Activated CD8-positive, alpha-beta memory T cell treated with anti-CD3 and anti-CD28 coated beads, Interleukin-2, amount 50 U/mL, for 4 hours (primary cell): Measurements from ENCODE around the gene SMG6.
"Not testable (repeated sequence)": the region's sequence is repeated elsewhere in the genome, so short reads cannot be mapped to it uniquely, and the experiment has no call there.

Source experiments
- DNase-seq: peaks from one replicate; pipeline ENCODE4 v3.0.0-alpha.2; 2020

The SMG6 gene

GRCh38 chr17:2259769-2260536 lies 43.6 kb downstream of the SMG6 start:
- peak; percentile 63 for DNase-seq

- DNase-seq: not testable (repeated sequence)
Observed at GRCh38 chr17:2258830-2259229, 44.8 kb downstream of the SMG6 start.

- DNase-seq: no peak
Observed at GRCh38 chr17:2253768-2254406, 49.7 kb downstream of the SMG6 start.

GRCh38 chr17:2253362-2253761 lies 50.2 kb downstream of the SMG6 start:
- DNase-seq: no peak

- DNase-seq: no peak
Observed at GRCh38 chr17:2251098-2251497, 52.5 kb downstream of the SMG6 start.

- peak; percentile 64 for DNase-seq
Observed at GRCh38 chr17:2250140-2251095, 53.2 kb downstream of the SMG6 start.

- DNase-seq: no peak
Observed at GRCh38 chr17:2247005-2247404, 56.6 kb downstream of the SMG6 start.

- DNase-seq: peak; percentile 88
Observed at GRCh38 chr17:2244545-2245525, 58.8 kb downstream of the SMG6 start.

GRCh38 chr17:2243953-2244352 lies 59.6 kb downstream of the SMG6 start:
- DNase-seq: no peak

GRCh38 chr17:2241823-2242222 lies 61.8 kb downstream of the SMG6 start:
- no peak for DNase-seq

- no peak for DNase-seq
Observed at GRCh38 chr17:2240541-2240940, 63.0 kb downstream of the SMG6 start.

GRCh38 chr17:2239882-2240430 lies 63.6 kb downstream of the SMG6 start:
- peak; percentile 44 for DNase-seq

- no peak for DNase-seq
Observed at GRCh38 chr17:2239170-2239551, 64.4 kb downstream of the SMG6 start.

GRCh38 chr17:2238432-2239169 lies 65.0 kb downstream of the SMG6 start:
- DNase-seq: no peak

- no peak for DNase-seq
Observed at GRCh38 chr17:2237950-2238349, 65.6 kb downstream of the SMG6 start.

GRCh38 chr17:2237521-2237921 lies 66.1 kb downstream of the SMG6 start:
- no peak for DNase-seq

GRCh38 chr17:2235792-2236366 lies 67.7 kb downstream of the SMG6 start:
- DNase-seq: no peak

- DNase-seq: no peak
Observed at GRCh38 chr17:2235265-2235664, 68.3 kb downstream of the SMG6 start.

GRCh38 chr17:2233441-2233947 lies 70.1 kb downstream of the SMG6 start:
- no peak for DNase-seq

GRCh38 chr17:2232244-2232638 lies 71.3 kb downstream of the SMG6 start:
- no peak for DNase-seq

- DNase-seq: no peak
Observed at GRCh38 chr17:2230877-2231276, 72.7 kb downstream of the SMG6 start.
